Naive thymus-derived CD8-positive, alpha-beta T cell (primary cell): ENCODE measurements around the gene RSRC1. TPM values are rescaled to one million over a fixed set of nuclear protein-coding genes. Genes with fewer than 3 reads are reported as not detected.

ENCODE experiments used
- ATAC-seq, 2 donors: fragments of 150-1000 bp; cut with Tn5 transposase in 1 of 2; sonication (Bioruptor Pico), chemical (Tn5 transposase) in 1 of 2; 1 replicate in 1 of 2; 2 replicates in 1 of 2; pipeline ENCODE4 v1.10.0; 2021; ENCODE audit warnings: mild to moderate bottlenecking in 2 of 2, moderate library complexity in 2 of 2
- POLR2A ChIA-PET: fragments of 350-600 bp; sonication (Branson Sonifier 250); formaldehyde crosslinking; loops from one replicate; lab custom pipeline; 2021; ENCODE audit warnings: antibody characterized with exemption; lab: Charles Lee
- DNase-seq, 10 donors: peaks; one replicate each; pipeline versions ENCODE4 v3.0.0 to v3.0.0-alpha.2; 2020 to 2022
- H3K27ac Mint-ChIP-seq, 10 donors: one replicate each; pipeline ENCODE4 v1.8.0; 2020 to 2022; ENCODE audit warnings: mild to moderate bottlenecking in 10 of 10, mixed read lengths in 10 of 10, moderate library complexity in 4 of 10, inconsistent platforms in 1 of 10
- H3K27me3 Mint-ChIP-seq, 5 donors: one replicate each; pipeline ENCODE4 v1.8.0; 2021 to 2022; ENCODE audit warnings: mixed read lengths in 5 of 5
- H3K36me3 Mint-ChIP-seq, 3 donors: one replicate each; pipeline ENCODE4 v1.8.0; 2020 to 2022; ENCODE audit warnings: mixed read lengths in 3 of 3, mild to moderate bottlenecking in 2 of 3, inconsistent platforms in 1 of 3
- H3K4me1 Mint-ChIP-seq, 4 donors: one replicate each; pipeline ENCODE4 v1.8.0; 2021 to 2022; ENCODE audit warnings: mixed read lengths in 4 of 4
- H3K4me3 Mint-ChIP-seq, 10 donors: one replicate each; pipeline ENCODE4 v1.8.0; 2020 to 2022; ENCODE audit warnings: mild to moderate bottlenecking in 10 of 10, mixed read lengths in 10 of 10, moderate library complexity in 6 of 10, inconsistent platforms in 1 of 10
- H3K9me3 Mint-ChIP-seq, 9 donors: one replicate each; pipeline ENCODE4 v1.8.0; 2020 to 2022; ENCODE audit warnings: mixed read lengths in 9 of 9, mild to moderate bottlenecking in 3 of 9, inconsistent platforms in 1 of 9, moderate library complexity in 1 of 9
- polyA plus RNA-seq, 3 donors: library from polyadenylated mRNA; unstranded; fragments of 300-500 nt; fragmentation: Illumina TruSeq; gene quantifications; one replicate each; pipeline ENCODE4 v1.2.3, GENCODE V29; 2021
- total RNA-seq, 8 experiments: library from RNA in 2 of 8; stranded (reverse) in 2 of 8; gene quantifications; one replicate each; pipeline ENCODE4 v1.2.3 and lab custom pipeline; 2021 to 2026

The RSRC1 gene
- total and polyA plus RNA-seq, 5 experiments from 2014 or later: 30.2 to 38.3 (median 32.6) TPM

- POLR2A ChIA-PET: no interaction called here
- H3K27me3 Mint-ChIP-seq: no peaks in the 10 kb centered on the region
- H3K9me3 Mint-ChIP-seq: no peaks in the 10 kb centered on the region
- no peaks in the 10 kb centered on the region for H3K4me1 Mint-ChIP-seq
- no peaks in the 10 kb centered on the region for H3K36me3 Mint-ChIP-seq
- no peak for DNase-seq
- no peak for ATAC-seq
- no peak overlapping the region for H3K27ac Mint-ChIP-seq
- no peak overlapping the region for H3K4me3 Mint-ChIP-seq
These were observed 321.9 kb downstream of the RSRC1 start for GRCh38 chr3:158431829-158432228.

- POLR2A ChIA-PET: no interaction called here
- H3K27me3 Mint-ChIP-seq: no peaks in the 10 kb centered on the region
- no peaks in the 10 kb centered on the region for H3K4me1 Mint-ChIP-seq
- H3K4me3 Mint-ChIP-seq: no peak overlapping the region
- ATAC-seq (no peak), DNase-seq (peak in 7 of 10 donors; percentile 3 to 25 (median 7))
- H3K27ac Mint-ChIP-seq: no peak overlapping the region
- peaks cover 0 to 2% (median 0%) of the 10 kb centered on the region in 3 donors for H3K36me3 Mint-ChIP-seq
- H3K9me3 Mint-ChIP-seq: no peaks in the 10 kb centered on the region
These were observed 324.6 kb downstream of the RSRC1 start for GRCh38 chr3:158434412-158435038.

- peaks cover 0 to 5% (median 0%) of the 10 kb centered on the region in 9 donors for H3K9me3 Mint-ChIP-seq
- no peaks in the 10 kb centered on the region for H3K27me3 Mint-ChIP-seq
- no peak overlapping the region for H3K4me3 Mint-ChIP-seq
- no peak for DNase-seq
- POLR2A ChIA-PET: no interaction called here
- ATAC-seq: no peak
- peaks cover 0 to 14% (median 2%) of the 10 kb centered on the region in 3 donors for H3K36me3 Mint-ChIP-seq
- H3K27ac Mint-ChIP-seq: no peak overlapping the region
- H3K4me1 Mint-ChIP-seq: no peaks in the 10 kb centered on the region
These were observed 333.7 kb downstream of the RSRC1 start for GRCh38 chr3:158443632-158444031.

- no peak overlapping the region for H3K4me3 Mint-ChIP-seq
- H3K27me3 Mint-ChIP-seq: no peaks in the 10 kb centered on the region
- H3K36me3 Mint-ChIP-seq: peaks cover 0 to 14% (median 2%) of the 10 kb centered on the region in 3 donors
- H3K9me3 Mint-ChIP-seq: peaks cover 0 to 5% (median 0%) of the 10 kb centered on the region in 9 donors
- peaks cover 0 to 7% (median under 1%) of the 10 kb centered on the region in 4 donors for H3K4me1 Mint-ChIP-seq
- ATAC-seq: no peak
- POLR2A ChIA-PET: no interaction called here
- no peak overlapping the region for H3K27ac Mint-ChIP-seq
- no peak for DNase-seq
These were observed 337.5 kb downstream of the RSRC1 start for GRCh38 chr3:158447408-158447807.

GRCh38 chr3:158451405-158452055, 341.6 kb downstream of the RSRC1 start:
- Mint-ChIP-seq H3K36me3 (peaks cover 0 to 6% (median 3%) of the 10 kb centered on the region in 3 donors), H3K4me3 (no peak overlapping the region), H3K4me1 (peaks cover 0 to 7% (median under 1%) of the 10 kb centered on the region in 4 donors), H3K27ac (no peak overlapping the region), H3K27me3 (no peaks in the 10 kb centered on the region), H3K9me3 (no peaks in the 10 kb centered on the region)
- DNase-seq (no peak), ATAC-seq (no peak)
- POLR2A ChIA-PET: no interaction called here

- Mint-ChIP-seq H3K27ac (no peak overlapping the region), H3K27me3 (no peaks in the 10 kb centered on the region), H3K36me3 (peaks cover 0 to 6% (median 3%) of the 10 kb centered on the region in 3 donors), H3K9me3 (no peaks in the 10 kb centered on the region), H3K4me1 (peaks cover 0 to 7% (median under 1%) of the 10 kb centered on the region in 4 donors), H3K4me3 (no peak overlapping the region)
- no peak for DNase-seq
- no peak for ATAC-seq
- POLR2A ChIA-PET: no interaction called here
These were observed 342.4 kb downstream of the RSRC1 start for GRCh38 chr3:158452334-158452733.

GRCh38 chr3:158453004-158453403, 343.1 kb downstream of the RSRC1 start:
- Mint-ChIP-seq H3K27me3 (no peaks in the 10 kb centered on the region), H3K9me3 (no peaks in the 10 kb centered on the region), H3K36me3 (peaks cover 0 to 6% (median 5%) of the 10 kb centered on the region in 3 donors), H3K4me3 (no peak overlapping the region), H3K27ac (no peak overlapping the region), H3K4me1 (peaks cover 0 to 7% (median 2%) of the 10 kb centered on the region in 4 donors)
- no peak for DNase-seq
- no peak for ATAC-seq
- POLR2A ChIA-PET: no interaction called here

- H3K9me3 Mint-ChIP-seq: no peaks in the 10 kb centered on the region
- POLR2A ChIA-PET: no interaction called here
- H3K4me1 Mint-ChIP-seq: peaks cover 0 to 7% (median 2%) of the 10 kb centered on the region in 4 donors
- no peak overlapping the region for H3K27ac Mint-ChIP-seq
- no peak overlapping the region for H3K4me3 Mint-ChIP-seq
- DNase-seq (no peak), ATAC-seq (no peak)
- peaks cover 0 to 6% (median 5%) of the 10 kb centered on the region in 3 donors for H3K36me3 Mint-ChIP-seq
- H3K27me3 Mint-ChIP-seq: no peaks in the 10 kb centered on the region
These were observed 344.0 kb downstream of the RSRC1 start for GRCh38 chr3:158453865-158454264.

- H3K27me3 Mint-ChIP-seq: no peaks in the 10 kb centered on the region
- peaks cover 0 to 7% (median 5%) of the 10 kb centered on the region in 3 donors for H3K36me3 Mint-ChIP-seq
- H3K9me3 Mint-ChIP-seq: no peaks in the 10 kb centered on the region
- ATAC-seq: no peak
- peaks cover 0 to 11% (median under 1%) of the 10 kb centered on the region in 4 donors for H3K4me1 Mint-ChIP-seq
- DNase-seq: no peak
- no peak overlapping the region for H3K4me3 Mint-ChIP-seq
- POLR2A ChIA-PET: no interaction called here
- H3K27ac Mint-ChIP-seq: no peak overlapping the region
These were observed 345.5 kb downstream of the RSRC1 start for GRCh38 chr3:158455406-158455805.

GRCh38 chr3:158456114-158456513, 346.2 kb downstream of the RSRC1 start:
- POLR2A ChIA-PET: no interaction called here
- Mint-ChIP-seq H3K9me3 (no peaks in the 10 kb centered on the region), H3K4me1 (peaks cover 0 to 14% (median under 1%) of the 10 kb centered on the region in 4 donors), H3K27me3 (no peaks in the 10 kb centered on the region), H3K4me3 (no peak overlapping the region), H3K36me3 (peaks cover 0 to 10% (median 8%) of the 10 kb centered on the region in 3 donors), H3K27ac (no peak overlapping the region)
- ATAC-seq (no peak), DNase-seq (no peak)

- POLR2A ChIA-PET: no interaction called here
- Mint-ChIP-seq H3K9me3 (no peaks in the 10 kb centered on the region), H3K36me3 (peaks cover 0 to 14% (median 13%) of the 10 kb centered on the region in 3 donors), H3K4me3 (no peak overlapping the region), H3K27ac (no peak overlapping the region), H3K27me3 (no peaks in the 10 kb centered on the region), H3K4me1 (peaks cover 0 to 7% (median under 1%) of the 10 kb centered on the region in 4 donors)
- ATAC-seq (no peak), DNase-seq (no peak)
These were observed 348.6 kb downstream of the RSRC1 start for GRCh38 chr3:158458464-158458863.

GRCh38 chr3:158460926-158461325, 351.0 kb downstream of the RSRC1 start:
- ATAC-seq (no peak), DNase-seq (no peak)
- no peaks in the 10 kb centered on the region for H3K9me3 Mint-ChIP-seq
- peaks cover 0 to 7% (median under 1%) of the 10 kb centered on the region in 4 donors for H3K4me1 Mint-ChIP-seq
- POLR2A ChIA-PET: no interaction called here
- H3K36me3 Mint-ChIP-seq: peaks cover 0 to 10% (median 7%) of the 10 kb centered on the region in 3 donors
- H3K27ac Mint-ChIP-seq: no peak overlapping the region
- H3K27me3 Mint-ChIP-seq: no peaks in the 10 kb centered on the region
- no peak overlapping the region for H3K4me3 Mint-ChIP-seq

GRCh38 chr3:158463556-158463955, 353.7 kb downstream of the RSRC1 start:
- DNase-seq: no peak
- Mint-ChIP-seq H3K36me3 (peaks cover 0 to 13% (median 10%) of the 10 kb centered on the region in 3 donors), H3K27me3 (no peaks in the 10 kb centered on the region), H3K9me3 (no peaks in the 10 kb centered on the region), H3K4me3 (no peak overlapping the region), H3K27ac (no peak overlapping the region), H3K4me1 (peaks cover 0 to 7% (median 0%) of the 10 kb centered on the region in 4 donors)
- ATAC-seq: no peak
- POLR2A ChIA-PET: no interaction called here
